ENCODE results near the gene LIF.
A peak's percentile ranks its signal among the peaks of the same experiment; 100 is the strongest.

The LIF gene

DNA sequence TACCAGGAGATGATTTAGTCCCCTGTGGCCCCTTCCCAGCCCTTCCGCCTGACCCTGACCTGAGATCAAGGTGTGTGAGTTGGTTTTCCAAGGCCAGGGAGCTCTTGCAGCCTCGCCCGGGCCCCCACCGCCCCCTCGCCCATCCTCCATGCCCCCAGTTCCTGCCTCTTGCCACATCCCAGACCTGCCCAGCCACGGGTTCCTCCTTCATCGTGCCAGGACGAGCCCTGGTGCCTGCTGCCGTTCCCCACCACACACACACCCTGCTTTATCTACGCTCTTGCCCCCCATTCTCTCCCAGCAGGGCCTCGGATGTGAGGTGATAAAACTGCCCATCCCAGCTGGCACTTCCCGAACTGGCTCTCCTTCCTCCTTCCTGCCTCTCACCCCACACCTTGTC, 1.4 kb upstream of the LIF start:
- POLR2A ChIA-PET: no interaction called here
- DNase-seq: peak in 1 of 3 donors; percentile 41
- Histone ChIP-seq H3K4me1 (ENCODE audit: control extremely low read depth in 1 of 4, control insufficient read depth in 4 of 4, insufficient read depth in 4 of 4, low read length in 3 of 4) (peaks cover 1 to 50% (median 42%) of the 10 kb centered on the region in 4 experiments), H3K4me3 (ENCODE audit: control insufficient read depth in 1 of 7, extremely low read depth in 1 of 7, insufficient read depth in 4 of 7, low read depth in 2 of 7, low read length in 6 of 7) (peak overlapping the region in 2 of 7 experiments; percentile 5 to 23), H3K36me3 (ENCODE audit: control insufficient read depth in 4 of 4, insufficient read depth in 4 of 4, low read length in 3 of 4) (no peaks in the 10 kb centered on the region), H3K9me3 (ENCODE audit: control extremely low read depth in 1 of 5, control insufficient read depth in 4 of 5, insufficient read depth in 2 of 5, low read depth in 1 of 5, low read length in 4 of 5) (no peaks in the 10 kb centered on the region), H3K27me3 (replicated peaks in 2 of 5; ENCODE audit: control insufficient read depth in 4 of 5, insufficient read depth in 5 of 5, low read length in 4 of 5) (peaks cover 0 to 33% (median 4%) of the 10 kb centered on the region in 5 experiments), H3K27ac (ENCODE audit: insufficient read depth in 1 of 2, low read depth in 1 of 2, low read length in 2 of 2, poor library complexity in 1 of 2, severe bottlenecking in 2 of 2) (no peak overlapping the region)
- CTCF ChIA-PET: interaction anchor here (1.0 to 1.1 kb wide), 2 partner anchors 40 to 140 kb away, joined by 3 read pairs; no protein-coding TSS in a partner anchor
- WGBS (ENCODE audit: insufficient coverage): 4% methylated on average over 11 of the region's 12 CpGs

DNA sequence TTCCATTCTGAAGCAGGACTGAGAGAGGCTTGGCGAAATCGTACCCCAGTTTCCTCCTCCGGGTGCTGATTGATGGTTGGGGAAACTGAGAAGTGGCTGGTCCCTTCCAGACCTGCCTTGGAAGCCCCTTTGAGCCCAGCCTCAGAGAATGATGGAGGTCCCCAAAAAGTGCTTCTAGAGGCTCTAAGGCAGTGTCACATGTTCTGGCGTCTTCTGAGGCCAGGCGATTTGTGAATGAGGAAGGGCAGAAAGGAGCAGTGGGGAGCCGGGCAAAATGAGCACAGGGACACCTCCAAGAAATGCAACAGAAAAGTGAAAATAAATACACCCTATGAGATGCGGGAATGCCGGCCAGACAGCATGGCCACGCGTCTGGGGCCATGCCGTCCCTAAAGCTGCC, 1.0 kb upstream of the LIF start:
- Histone ChIP-seq H3K4me1 (ENCODE audit: control extremely low read depth in 1 of 4, control insufficient read depth in 4 of 4, insufficient read depth in 4 of 4, low read length in 3 of 4) (peaks cover 1 to 46% (median 37%) of the 10 kb centered on the region in 4 experiments), H3K36me3 (ENCODE audit: control insufficient read depth in 4 of 4, insufficient read depth in 4 of 4, low read length in 3 of 4) (no peaks in the 10 kb centered on the region), H3K4me3 (ENCODE audit: control insufficient read depth in 1 of 7, extremely low read depth in 1 of 7, insufficient read depth in 4 of 7, low read depth in 2 of 7, low read length in 6 of 7) (no peak overlapping the region), H3K27me3 (replicated peaks in 2 of 5; ENCODE audit: control insufficient read depth in 4 of 5, insufficient read depth in 5 of 5, low read length in 4 of 5) (peaks cover 0 to 33% (median 4%) of the 10 kb centered on the region in 5 experiments), H3K9me3 (ENCODE audit: control extremely low read depth in 1 of 5, control insufficient read depth in 4 of 5, insufficient read depth in 2 of 5, low read depth in 1 of 5, low read length in 4 of 5) (no peaks in the 10 kb centered on the region), H3K27ac (ENCODE audit: insufficient read depth in 1 of 2, low read depth in 1 of 2, low read length in 2 of 2, poor library complexity in 1 of 2, severe bottlenecking in 2 of 2) (no peak overlapping the region)
- ChIA-PET CTCF (interaction anchor here (1.0 to 1.1 kb wide), 2 partner anchors 40 to 140 kb away, joined by 3 read pairs; no protein-coding TSS in a partner anchor), POLR2A (interaction anchor here (0.6 kb wide), 1 partner anchor 17 kb away, joined by 3 read pairs; no protein-coding TSS in a partner anchor)
- DNase-seq: peak in 1 of 3 donors; percentile 42
- WGBS (ENCODE audit: insufficient coverage): 52% methylated on average over 10 of the region's 11 CpGs

DNA sequence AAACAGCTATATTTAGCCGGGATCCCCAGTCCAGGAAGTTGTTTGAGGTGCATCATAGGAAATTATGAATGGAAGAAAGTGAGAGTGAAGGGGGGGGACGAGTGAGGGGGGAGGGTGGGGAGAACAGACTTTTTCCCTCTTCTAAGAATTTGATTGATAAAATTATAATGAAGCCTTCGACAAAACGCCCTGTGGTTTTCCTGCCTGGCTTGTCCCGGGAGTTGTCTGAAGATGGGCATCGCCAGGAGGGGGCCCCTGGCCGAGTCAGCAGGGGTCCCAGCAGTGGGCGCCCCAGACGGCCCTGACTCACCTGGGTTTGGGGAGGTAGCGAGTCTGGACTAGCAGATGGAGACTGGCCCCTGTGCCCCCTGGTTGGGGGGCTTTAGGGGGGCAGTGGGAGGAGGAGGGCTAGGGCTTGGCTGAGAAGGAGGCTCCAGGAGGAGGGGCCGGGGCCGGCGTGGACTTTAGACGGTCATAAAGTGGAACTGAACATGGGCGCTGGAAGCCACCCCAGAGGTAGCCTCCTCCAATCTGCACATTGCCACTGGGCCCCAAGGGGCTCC, 336 bp upstream of the LIF start:
- peaks cover 0 to 33% (median 4%) of the 10 kb centered on the region in 5 experiments for H3K27me3 ChIP-seq (replicated peaks in 2 of 5; ENCODE audit: control insufficient read depth in 4 of 5, insufficient read depth in 5 of 5, low read length in 4 of 5)
- peaks cover 1 to 40% (median 34%) of the 10 kb centered on the region in 4 experiments for H3K4me1 ChIP-seq (ENCODE audit: control extremely low read depth in 1 of 4, control insufficient read depth in 4 of 4, insufficient read depth in 4 of 4, low read length in 3 of 4)
- H3K4me3 ChIP-seq (ENCODE audit: control insufficient read depth in 1 of 7, extremely low read depth in 1 of 7, insufficient read depth in 4 of 7, low read depth in 2 of 7, low read length in 6 of 7): peak overlapping the region in 5 of 7 experiments; percentile 2 to 71 (median 59)
- no peak overlapping the region for H3K27ac ChIP-seq (ENCODE audit: insufficient read depth in 1 of 2, low read depth in 1 of 2, low read length in 2 of 2, poor library complexity in 1 of 2, severe bottlenecking in 2 of 2)
- 13% methylated on average over 15 of the region's 15 CpGs for WGBS (ENCODE audit: insufficient coverage)
- CTCF ChIA-PET: no interaction called here
- DNase-seq: no peak
- POLR2A ChIA-PET: interaction anchor here (0.6 kb wide), 2 partner anchors 16 to 22 kb away, joined by 3 read pairs; no protein-coding TSS in a partner anchor
- H3K9me3 ChIP-seq (ENCODE audit: control extremely low read depth in 1 of 5, control insufficient read depth in 4 of 5, insufficient read depth in 2 of 5, low read depth in 1 of 5, low read length in 4 of 5): no peaks in the 10 kb centered on the region
- no peaks in the 10 kb centered on the region for H3K36me3 ChIP-seq (ENCODE audit: control insufficient read depth in 4 of 4, insufficient read depth in 4 of 4, low read length in 3 of 4)

DNA sequence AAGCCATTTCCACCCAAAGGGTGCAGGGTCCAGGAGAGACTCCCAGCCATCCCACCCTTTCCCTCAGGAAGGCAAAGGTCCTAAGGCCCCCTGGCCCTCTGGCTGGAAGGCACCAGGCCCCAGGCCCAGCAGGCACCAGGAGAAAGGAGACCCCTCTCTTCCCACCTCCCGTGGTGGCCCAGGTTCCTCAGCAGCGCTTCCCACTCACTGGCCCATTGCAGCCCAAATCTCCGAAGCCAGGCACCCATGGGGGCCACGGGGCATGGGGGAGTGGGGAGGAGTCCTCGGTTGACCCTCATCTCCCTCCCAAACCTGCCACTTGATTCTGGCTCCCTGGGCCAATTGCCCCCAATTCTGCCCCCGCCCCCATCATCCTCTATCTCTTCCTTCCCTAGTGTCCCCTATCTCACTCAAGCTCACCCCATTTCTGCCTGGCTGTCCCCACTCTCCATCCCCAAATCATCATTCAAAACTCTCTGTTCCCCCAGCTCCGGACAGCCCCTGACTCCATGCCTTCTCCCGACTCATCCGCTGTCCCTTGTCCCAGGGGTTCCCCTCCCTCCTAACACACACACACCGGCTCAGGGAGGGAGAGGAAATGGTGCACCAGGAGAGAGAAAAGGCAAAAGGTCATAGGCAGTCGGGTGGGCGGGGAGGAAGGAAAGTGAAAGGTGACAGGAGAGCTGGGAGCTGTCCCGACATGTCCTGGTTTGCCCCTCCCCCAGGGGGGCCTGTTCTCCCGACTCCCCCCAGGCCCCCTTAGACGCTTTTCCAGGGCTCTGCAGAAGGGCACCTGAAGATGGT, 1.2 kb downstream of the LIF start:
- CTCF ChIA-PET: interaction anchor here (1.8 kb wide), 1 partner anchor 10 kb away, joined by 4 read pairs; no protein-coding TSS in a partner anchor
- POLR2A ChIA-PET: interaction anchor here (0.7 kb wide), 1 partner anchor 64 kb away, joined by 3 read pairs; no protein-coding TSS in a partner anchor
- peaks cover 0 to 33% (median 4%) of the 10 kb centered on the region in 5 experiments for H3K27me3 ChIP-seq (replicated peaks in 2 of 5; ENCODE audit: control insufficient read depth in 4 of 5, insufficient read depth in 5 of 5, low read length in 4 of 5)
- H3K27ac ChIP-seq (ENCODE audit: insufficient read depth in 1 of 2, low read depth in 1 of 2, low read length in 2 of 2, poor library complexity in 1 of 2, severe bottlenecking in 2 of 2): no peak overlapping the region
- no peaks in the 10 kb centered on the region for H3K9me3 ChIP-seq (ENCODE audit: control extremely low read depth in 1 of 5, control insufficient read depth in 4 of 5, insufficient read depth in 2 of 5, low read depth in 1 of 5, low read length in 4 of 5)
- no peak for DNase-seq
- 48% methylated on average over 5 of the region's 15 CpGs for WGBS (ENCODE audit: insufficient coverage)
- H3K4me1 ChIP-seq (ENCODE audit: control extremely low read depth in 1 of 4, control insufficient read depth in 4 of 4, insufficient read depth in 4 of 4, low read length in 3 of 4): peaks cover 1 to 39% (median 34%) of the 10 kb centered on the region in 4 experiments
- H3K4me3 ChIP-seq (ENCODE audit: control insufficient read depth in 1 of 7, extremely low read depth in 1 of 7, insufficient read depth in 4 of 7, low read depth in 2 of 7, low read length in 6 of 7): peak overlapping the region in 4 of 7 experiments; percentile 50 to 71 (median 62)
- no peaks in the 10 kb centered on the region for H3K36me3 ChIP-seq (ENCODE audit: control insufficient read depth in 4 of 4, insufficient read depth in 4 of 4, low read length in 3 of 4)

DNA sequence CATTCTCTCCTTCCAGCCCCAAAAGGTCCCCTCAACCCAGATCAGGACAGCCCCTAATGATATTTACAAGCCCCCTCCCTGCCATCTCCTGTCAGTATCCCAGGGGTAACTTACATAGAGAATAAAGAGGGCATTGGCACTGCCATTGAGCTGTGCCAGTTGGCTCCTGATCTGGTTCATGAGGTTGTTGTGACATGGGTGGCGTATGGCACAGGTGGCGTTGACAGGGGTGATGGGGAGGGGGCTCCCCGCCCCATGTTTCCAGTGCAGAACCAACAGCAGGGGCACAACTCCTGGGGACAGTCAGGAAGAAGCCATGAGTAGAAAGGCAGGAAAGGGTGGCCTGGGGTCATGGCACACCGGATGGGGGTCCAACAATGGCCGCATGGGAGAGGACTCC, 1.9 kb downstream of the LIF start:
- CTCF ChIA-PET: interaction anchor here (1.8 kb wide), 1 partner anchor 11 kb away, joined by 4 read pairs; no protein-coding TSS in a partner anchor
- WGBS (ENCODE audit: insufficient coverage): 100% methylated on average over 4 of the region's 5 CpGs
- Histone ChIP-seq H3K36me3 (ENCODE audit: control insufficient read depth in 4 of 4, insufficient read depth in 4 of 4, low read length in 3 of 4) (no peaks in the 10 kb centered on the region), H3K27ac (ENCODE audit: insufficient read depth in 1 of 2, low read depth in 1 of 2, low read length in 2 of 2, poor library complexity in 1 of 2, severe bottlenecking in 2 of 2) (no peak overlapping the region), H3K27me3 (replicated peaks in 2 of 5; ENCODE audit: control insufficient read depth in 4 of 5, insufficient read depth in 5 of 5, low read length in 4 of 5) (peaks cover 0 to 33% (median 4%) of the 10 kb centered on the region in 5 experiments), H3K4me1 (ENCODE audit: control extremely low read depth in 1 of 4, control insufficient read depth in 4 of 4, insufficient read depth in 4 of 4, low read length in 3 of 4) (peaks cover 1 to 39% (median 34%) of the 10 kb centered on the region in 4 experiments), H3K9me3 (ENCODE audit: control extremely low read depth in 1 of 5, control insufficient read depth in 4 of 5, insufficient read depth in 2 of 5, low read depth in 1 of 5, low read length in 4 of 5) (no peaks in the 10 kb centered on the region), H3K4me3 (ENCODE audit: control insufficient read depth in 1 of 7, extremely low read depth in 1 of 7, insufficient read depth in 4 of 7, low read depth in 2 of 7, low read length in 6 of 7) (peak overlapping the region in 1 of 7 experiments; percentile 59)
- POLR2A ChIA-PET: no interaction called here
- DNase-seq: no peak

DNA sequence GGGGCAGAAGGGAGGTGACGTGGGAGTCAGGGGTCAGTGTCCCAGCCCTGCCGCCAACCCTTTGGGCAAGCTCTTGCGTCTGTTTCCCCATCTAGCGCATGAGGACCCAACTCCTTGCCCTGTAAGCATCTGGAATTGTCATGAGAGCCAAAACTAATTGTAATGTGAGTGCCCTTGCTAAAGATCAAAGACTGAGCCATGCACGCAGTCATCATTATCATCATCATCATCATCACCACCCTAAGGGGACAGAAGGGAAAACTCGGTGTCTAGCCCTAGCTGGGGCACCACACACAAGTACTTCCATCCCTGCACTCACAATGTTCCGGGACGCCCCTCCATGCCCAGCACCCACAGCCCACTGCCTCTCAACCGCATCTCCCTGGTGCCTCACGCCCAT, 2.5 kb downstream of the LIF start:
- POLR2A ChIA-PET: no interaction called here
- WGBS (ENCODE audit: insufficient coverage): 96% methylated on average over 10 of the region's 10 CpGs

More for the DNA sequence above, 2.5 kb downstream of the LIF start:
- Histone ChIP-seq H3K9me3 (ENCODE audit: control extremely low read depth in 1 of 5, control insufficient read depth in 4 of 5, insufficient read depth in 2 of 5, low read depth in 1 of 5, low read length in 4 of 5) (no peaks in the 10 kb centered on the region), H3K27ac (ENCODE audit: insufficient read depth in 1 of 2, low read depth in 1 of 2, low read length in 2 of 2, poor library complexity in 1 of 2, severe bottlenecking in 2 of 2) (no peak overlapping the region), H3K27me3 (replicated peaks in 2 of 5; ENCODE audit: control insufficient read depth in 4 of 5, insufficient read depth in 5 of 5, low read length in 4 of 5) (peaks cover 0 to 33% (median 4%) of the 10 kb centered on the region in 5 experiments), H3K4me3 (ENCODE audit: control insufficient read depth in 1 of 7, extremely low read depth in 1 of 7, insufficient read depth in 4 of 7, low read depth in 2 of 7, low read length in 6 of 7) (peak overlapping the region in 1 of 7 experiments; percentile 59), H3K4me1 (ENCODE audit: control extremely low read depth in 1 of 4, control insufficient read depth in 4 of 4, insufficient read depth in 4 of 4, low read length in 3 of 4) (peaks cover 1 to 36% (median 34%) of the 10 kb centered on the region in 4 experiments), H3K36me3 (ENCODE audit: control insufficient read depth in 4 of 4, insufficient read depth in 4 of 4, low read length in 3 of 4) (no peaks in the 10 kb centered on the region)
- DNase-seq: no peak
- CTCF ChIA-PET: interaction anchor here (1.8 kb wide), 1 partner anchor 11 kb away, joined by 4 read pairs; no protein-coding TSS in a partner anchor
